Stimulated activated CD8-positive, alpha-beta memory T cell treated with anti-CD3 and anti-CD28 coated beads, Interleukin-12 subunit alpha, Interleukin-12 subunit beta, amount 100 ng/mL, for 24 hours (primary cell): ENCODE results near the gene SLC6A3.
"Not testable (repeated sequence)": the region's sequence is repeated elsewhere in the genome, so short reads cannot be mapped to it uniquely, and the experiment has no call there.

Experiments used
- DNase-seq: peaks from one replicate; pipeline ENCODE4 v3.0.0-alpha.2; 2020; ENCODE audit errors: extremely low read depth

Gene SLC6A3

GRCh38 chr5:1477341-1477740, 32.1 kb upstream of the SLC6A3 start:
- DNase-seq, result no peak

DNA sequence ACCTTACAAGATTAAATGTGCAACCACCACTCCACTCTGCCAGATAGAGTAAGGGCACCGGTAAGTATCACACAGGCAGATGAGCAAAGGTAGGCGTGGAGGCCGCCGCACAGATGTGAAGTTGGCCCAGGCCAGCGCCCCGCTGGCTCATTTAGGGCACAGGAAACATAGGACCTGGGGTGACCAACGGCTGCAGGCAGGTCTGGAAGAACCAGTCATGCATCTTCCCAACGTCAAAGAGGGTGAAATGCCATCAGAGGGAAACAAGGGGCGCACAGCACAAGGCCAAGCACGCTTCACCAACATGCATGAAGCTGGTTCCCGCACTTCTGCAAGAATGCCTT, 31.7 kb upstream of the SLC6A3 start:
- no peak for DNase-seq

- DNase-seq, result no peak
These were observed 31.1 kb upstream of the SLC6A3 start for GRCh38 chr5:1476181-1476966.

GRCh38 chr5:1475544-1475900, 30.3 kb upstream of the SLC6A3 start:
- not testable (repeated sequence) for DNase-seq

- no peak for DNase-seq
These were observed 29.8 kb upstream of the SLC6A3 start for GRCh38 chr5:1474866-1475543.

- no peak for DNase-seq
These were observed 29.1 kb upstream of the SLC6A3 start for GRCh38 chr5:1474183-1474839.

GRCh38 chr5:1473746-1474145, 28.5 kb upstream of the SLC6A3 start:
- no peak for DNase-seq

DNA sequence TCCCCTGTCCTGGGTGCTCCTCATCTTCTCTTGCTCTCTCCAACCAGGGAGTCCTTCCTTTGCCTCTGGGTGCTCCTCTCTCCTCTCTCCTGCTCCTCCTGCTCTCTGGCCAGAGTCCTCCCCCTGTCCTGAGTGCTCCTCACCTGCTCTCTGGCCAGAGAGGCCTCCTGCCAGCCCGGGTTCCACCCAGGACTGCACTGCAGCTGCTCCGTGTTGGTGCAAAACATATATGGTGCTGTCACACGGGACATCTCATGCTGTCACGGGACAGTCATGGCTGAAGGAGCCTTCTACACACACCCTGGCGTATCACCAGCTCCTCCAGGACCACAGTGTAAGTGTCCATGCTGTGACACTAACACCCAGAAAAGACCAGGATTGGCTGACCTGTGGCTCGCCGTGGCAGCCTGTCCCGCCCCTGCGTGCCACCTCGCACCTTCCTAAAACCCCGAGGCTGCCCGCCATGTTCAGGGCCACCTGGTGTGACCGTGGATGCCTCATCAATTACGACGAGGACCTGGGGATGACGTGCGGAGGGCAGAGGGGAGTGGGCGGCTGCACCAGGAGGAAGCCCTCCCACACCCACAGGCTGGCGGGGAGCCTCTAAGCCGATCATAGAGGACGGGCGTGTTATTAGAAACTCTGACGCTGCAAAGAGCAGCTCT, 27.9 kb upstream of the SLC6A3 start:
- no peak for DNase-seq

GRCh38 chr5:1471997-1472963, 27.0 kb upstream of the SLC6A3 start:
- no peak for DNase-seq

GRCh38 chr5:1471240-1471853, 26.1 kb upstream of the SLC6A3 start:
- DNase-seq, result no peak

DNA sequence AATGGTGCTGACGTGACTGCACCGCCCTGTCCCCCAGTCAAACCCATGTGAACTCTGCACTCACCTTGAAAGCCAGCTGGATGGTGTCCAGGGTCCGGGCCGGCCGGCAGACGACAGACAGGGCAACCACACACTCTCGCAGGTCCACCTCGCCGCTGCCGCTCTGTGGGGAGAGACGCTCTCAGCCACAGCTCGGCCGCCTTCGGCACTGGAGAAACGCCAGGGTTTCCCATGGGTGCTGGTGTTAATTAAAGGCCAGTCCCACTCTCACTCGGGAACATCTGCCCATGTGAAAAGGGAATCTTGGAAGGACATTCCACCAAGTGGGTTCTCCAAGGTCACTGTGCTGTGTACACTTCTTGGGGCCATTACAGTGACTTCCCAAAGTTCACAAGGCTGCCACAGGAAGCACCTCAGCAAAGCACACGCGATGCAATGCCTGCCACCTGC, 25.5 kb upstream of the SLC6A3 start:
- DNase-seq, result no peak

GRCh38 chr5:1468629-1469527, 23.6 kb upstream of the SLC6A3 start:
- no peak for DNase-seq

DNA sequence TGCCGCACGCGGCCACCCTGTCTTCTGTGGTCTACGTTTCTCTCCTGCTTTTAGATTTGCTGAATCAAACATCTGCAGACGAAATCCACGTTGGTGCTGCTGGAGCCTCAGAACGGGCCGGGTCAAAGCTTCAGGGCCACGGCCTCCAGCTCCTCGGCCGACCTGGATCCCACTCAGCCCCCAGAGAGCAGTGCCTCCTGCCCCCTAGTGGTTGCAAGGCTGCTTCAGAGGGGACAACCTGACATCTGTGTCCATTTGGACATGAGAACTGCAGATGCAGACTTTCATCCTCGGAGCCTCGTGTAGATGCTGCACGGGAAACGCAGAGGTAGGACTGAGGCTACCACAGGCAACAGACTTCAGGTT, 23.0 kb upstream of the SLC6A3 start:
- no peak for DNase-seq

- no peak for DNase-seq
These were observed 22.4 kb upstream of the SLC6A3 start for GRCh38 chr5:1467341-1468246.

- no peak for DNase-seq
These were observed 21.5 kb upstream of the SLC6A3 start for GRCh38 chr5:1466631-1467265.

GRCh38 chr5:1465966-1466471, 20.8 kb upstream of the SLC6A3 start:
- DNase-seq, result no peak

- no peak for DNase-seq
These were observed 19.9 kb upstream of the SLC6A3 start for GRCh38 chr5:1465117-1465516.

GRCh38 chr5:1464511-1464910, 19.3 kb upstream of the SLC6A3 start:
- no peak for DNase-seq
